DND-41 (cell line): ENCODE data around the gene PIK3R3.

ENCODE experiments used
- CTCF ChIP-seq: IDR thresholded peaks from 2 replicates; pipeline ENCODE4 v1.5.1; 2012; ENCODE audit warnings: borderline replicate concordance, low read length, moderate library complexity, mild to moderate bottlenecking; ENCODE audit not compliant: poor library complexity, severe bottlenecking; ENCODE audit errors: extremely low read depth
- EZH2 ChIP-seq: IDR thresholded peaks from 3 replicates; pipeline ENCODE4 v1.6.1; 2012; ENCODE audit warnings: borderline replicate concordance, low read depth, mild to moderate bottlenecking, moderate library complexity, low read length, inconsistent platforms; ENCODE audit not compliant: severe bottlenecking

DNA sequence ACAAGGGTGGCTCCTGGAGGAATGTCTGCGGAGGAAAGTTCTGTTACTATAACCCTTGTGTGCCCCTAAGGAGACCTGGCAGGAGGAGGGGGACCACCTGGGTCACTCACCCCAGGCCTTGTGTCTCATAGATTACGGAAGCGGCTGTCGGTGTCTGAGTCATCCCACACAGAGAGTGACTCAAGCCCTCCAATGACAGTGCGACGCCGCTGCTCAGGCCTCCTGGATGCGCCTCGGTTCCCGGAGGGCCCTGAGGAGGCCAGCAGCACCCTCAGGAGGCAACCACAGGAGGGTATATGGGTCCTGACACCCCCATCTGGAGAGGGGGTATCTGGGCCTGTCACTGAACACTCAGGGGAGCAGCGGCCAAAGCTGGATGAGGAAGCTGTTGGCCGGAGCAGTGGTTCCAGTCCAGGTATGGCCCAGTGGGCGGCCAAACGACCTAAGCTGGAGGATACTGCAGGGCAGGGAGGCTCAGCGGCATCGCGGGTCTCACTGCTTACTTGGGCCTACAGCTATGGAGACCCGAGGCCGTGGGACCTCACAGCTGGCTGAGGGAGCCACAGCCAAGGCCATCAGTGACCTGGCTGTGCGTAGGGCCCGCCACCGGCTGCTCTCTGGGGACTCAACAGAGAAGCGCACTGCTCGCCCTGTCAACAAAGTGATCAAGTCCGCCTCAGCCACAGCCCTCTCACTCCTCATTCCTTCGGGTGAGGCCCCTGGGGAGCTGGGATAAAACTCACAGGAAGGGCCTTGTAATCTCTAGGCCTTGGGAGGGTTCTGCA lies 101.4 kb downstream of the PIK3R3 start:
- TF ChIP-seq CTCF (no peak), EZH2 (no peak)
